Left ventricle myocardium inferior (tissue), 1 donor: ENCODE results near the gene VGLL3. TPM values are rescaled to one million over a fixed set of nuclear protein-coding genes. Genes with fewer than 3 reads are reported as not detected.

Experiments
- DNase-seq: peaks from one replicate; pipeline ENCODE4 v3.0.0-alpha.2; 2020
- H3K27ac ChIP-seq: fragments of 200-600 bp; replicated peaks from 2 replicates; pipeline ENCODE4 v1.8.0; 2021
- H3K27me3 ChIP-seq: fragments of 200-600 bp; 2 replicates; pipeline ENCODE4 v1.8.0; 2021; ENCODE audit warnings: low read depth
- H3K36me3 ChIP-seq: fragments of 200-600 bp; 2 replicates; pipeline ENCODE4 v1.8.0; 2021
- H3K4me1 ChIP-seq: fragments of 200-600 bp; 2 replicates; pipeline ENCODE4 v1.8.0; 2021
- H3K4me3 ChIP-seq: fragments of 200-600 bp; 2 replicates; pipeline ENCODE4 v1.8.0; 2021; ENCODE audit warnings: mild to moderate bottlenecking, moderate library complexity
- H3K9me3 ChIP-seq: fragments of 200-600 bp; replicated peaks from 2 replicates; pipeline ENCODE4 v1.8.0; 2021
- intact Hi-C: fragments of 100-400 bp; cut with micrococcal nuclease; formaldehyde crosslinking; loops from one replicate; pipeline ENCODE4 v1.11.0; 2022
- total RNA-seq: library from RNA; stranded (reverse); fragmentation: NEBNext Ultra II Directional; extraction: Animal tissue kit (Norgen Biotek cat#: 25700); gene quantifications from one replicate; pipeline ENCODE4 v1.2.1, GENCODE V29; 2021
- TF ChIP-seq, protein P1 (sequence below): fragments of 200-600 bp; IDR thresholded peaks from 2 replicates; pipeline ENCODE4 v1.8.0; 2021; ENCODE audit warnings: antibody characterized with exemption, mild to moderate bottlenecking, borderline replicate concordance
- donor health status: DM: no; HTN: yes; CAD: no; lungs with severe emphysema.

Gene VGLL3
- total RNA-seq, 1 donor from 2014 or later, result 4.0 TPM

DNA sequence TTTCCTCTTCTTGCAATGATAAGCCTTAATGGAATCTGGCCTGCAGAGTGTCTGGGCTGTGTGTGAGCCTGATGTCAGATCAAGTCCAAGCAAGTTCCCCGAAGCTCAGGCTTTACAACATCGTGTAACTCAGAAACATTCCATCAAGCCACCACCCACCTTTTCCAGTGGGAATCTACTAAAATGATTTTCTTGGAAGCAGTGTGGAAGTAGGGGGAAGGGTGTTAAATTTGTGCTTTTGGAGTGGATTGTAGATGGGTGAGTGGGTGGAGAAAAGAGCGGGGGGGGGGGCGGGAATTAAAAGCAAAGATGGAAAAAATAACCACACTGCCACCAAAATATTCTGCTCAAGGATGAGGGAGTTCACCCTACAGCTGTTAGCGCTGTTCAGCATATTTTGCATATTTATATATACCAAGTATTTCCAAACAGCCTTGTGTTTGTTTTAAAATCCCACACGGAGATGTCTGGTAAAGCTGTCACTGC lies 53.6 kb downstream of the VGLL3 start:
- DNase-seq, result peak; percentile 21
- H3K36me3 ChIP-seq, result no peaks in the 10 kb centered on the region
- peak overlapping the region; percentile 41 for H3K27ac ChIP-seq
- no peaks in the 10 kb centered on the region for H3K4me1 ChIP-seq
- H3K4me3 ChIP-seq, result no peak overlapping the region
- intact Hi-C loops, result no loop called here
- TF ChIP-seq, protein P1, sequence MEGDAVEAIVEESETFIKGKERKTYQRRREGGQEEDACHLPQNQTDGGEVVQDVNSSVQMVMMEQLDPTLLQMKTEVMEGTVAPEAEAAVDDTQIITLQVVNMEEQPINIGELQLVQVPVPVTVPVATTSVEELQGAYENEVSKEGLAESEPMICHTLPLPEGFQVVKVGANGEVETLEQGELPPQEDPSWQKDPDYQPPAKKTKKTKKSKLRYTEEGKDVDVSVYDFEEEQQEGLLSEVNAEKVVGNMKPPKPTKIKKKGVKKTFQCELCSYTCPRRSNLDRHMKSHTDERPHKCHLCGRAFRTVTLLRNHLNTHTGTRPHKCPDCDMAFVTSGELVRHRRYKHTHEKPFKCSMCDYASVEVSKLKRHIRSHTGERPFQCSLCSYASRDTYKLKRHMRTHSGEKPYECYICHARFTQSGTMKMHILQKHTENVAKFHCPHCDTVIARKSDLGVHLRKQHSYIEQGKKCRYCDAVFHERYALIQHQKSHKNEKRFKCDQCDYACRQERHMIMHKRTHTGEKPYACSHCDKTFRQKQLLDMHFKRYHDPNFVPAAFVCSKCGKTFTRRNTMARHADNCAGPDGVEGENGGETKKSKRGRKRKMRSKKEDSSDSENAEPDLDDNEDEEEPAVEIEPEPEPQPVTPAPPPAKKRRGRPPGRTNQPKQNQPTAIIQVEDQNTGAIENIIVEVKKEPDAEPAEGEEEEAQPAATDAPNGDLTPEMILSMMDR, result no peak
- no peaks in the 10 kb centered on the region for H3K27me3 ChIP-seq
- H3K9me3 ChIP-seq, result no peaks in the 10 kb centered on the region

DNA sequence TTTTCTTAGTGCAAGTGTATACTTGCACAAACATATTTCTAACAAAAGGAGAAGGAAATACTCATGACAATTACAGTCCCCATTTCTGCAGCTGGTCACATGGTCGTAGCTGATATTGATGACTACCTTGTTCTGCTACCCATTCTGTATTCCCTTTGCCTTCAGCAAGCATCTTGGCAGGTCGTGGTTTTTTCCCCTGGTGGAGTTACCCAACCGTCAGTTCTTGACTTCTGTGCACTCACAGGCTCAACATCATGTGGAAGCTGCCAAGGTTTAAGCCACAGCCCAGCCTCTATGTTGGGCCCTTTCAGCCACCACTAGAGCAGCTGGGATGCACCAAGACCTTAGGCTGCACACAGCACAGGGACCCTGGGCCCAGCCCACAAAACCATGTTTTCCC lies 56.1 kb downstream of the VGLL3 start:
- no peak overlapping the region for H3K4me3 ChIP-seq
- no peaks in the 10 kb centered on the region for H3K36me3 ChIP-seq
- no peaks in the 10 kb centered on the region for H3K9me3 ChIP-seq
- no peak overlapping the region for H3K27ac ChIP-seq
- intact Hi-C loops, result no loop called here
- H3K4me1 ChIP-seq, result no peaks in the 10 kb centered on the region
- TF ChIP-seq, protein P1, result no peak
- no peak for DNase-seq
- H3K27me3 ChIP-seq, result no peaks in the 10 kb centered on the region

DNA sequence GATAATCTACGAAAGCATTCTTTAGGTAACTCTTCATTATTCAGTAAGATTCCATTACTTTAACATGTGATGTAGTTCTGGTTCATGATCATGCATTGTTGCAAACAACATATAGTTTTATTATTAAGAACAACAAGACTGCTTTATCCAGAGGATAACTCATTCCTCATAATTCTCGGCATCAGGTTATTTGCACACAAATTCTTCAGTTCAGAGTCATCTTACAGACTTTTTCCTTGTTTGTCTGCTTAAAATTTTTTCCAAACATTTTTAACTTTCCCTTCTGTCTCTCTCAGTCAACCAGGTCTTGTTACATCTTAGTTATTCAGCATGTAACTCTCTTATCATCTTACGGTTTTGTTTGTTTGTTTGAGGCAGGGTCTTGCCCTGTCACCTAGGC lies 60.1 kb downstream of the VGLL3 start:
- Histone ChIP-seq H3K27ac (no peak overlapping the region), H3K4me1 (no peaks in the 10 kb centered on the region)

DNA sequence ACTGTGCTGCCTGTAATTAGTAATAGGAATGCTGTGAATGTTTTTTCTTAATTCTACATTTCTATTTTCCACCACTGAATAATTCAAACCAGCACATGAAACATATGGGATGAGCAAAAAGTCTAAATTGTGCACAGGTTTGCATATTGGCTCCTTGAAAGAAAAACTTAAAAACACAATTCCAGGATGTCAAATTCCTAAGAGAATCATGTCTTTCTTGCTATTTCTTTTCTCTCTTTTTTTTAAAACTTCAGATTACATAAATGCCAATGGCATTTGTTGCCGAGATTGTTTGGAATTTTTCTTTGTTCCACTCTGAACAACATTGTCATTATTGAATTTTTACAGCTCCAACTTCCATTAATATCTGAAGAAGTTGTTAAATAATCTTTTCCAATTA lies 60.8 kb downstream of the VGLL3 start:
- intact Hi-C loops, result no loop called here
- Histone ChIP-seq H3K27ac (no peak overlapping the region), H3K4me1 (no peaks in the 10 kb centered on the region), H3K9me3 (no peaks in the 10 kb centered on the region), H3K36me3 (no peaks in the 10 kb centered on the region), H3K27me3 (no peaks in the 10 kb centered on the region), H3K4me3 (no peak overlapping the region)
- DNase-seq, result no peak
- TF ChIP-seq, protein P1, result no peak

More for the DNA sequence above, 60.1 kb downstream of the VGLL3 start:
- Histone ChIP-seq H3K4me3 (no peak overlapping the region), H3K27me3 (no peaks in the 10 kb centered on the region), H3K36me3 (no peaks in the 10 kb centered on the region), H3K9me3 (no peaks in the 10 kb centered on the region)
- DNase-seq, result no peak
- intact Hi-C loops, result no loop called here
- TF ChIP-seq, protein P1, result no peak

DNA sequence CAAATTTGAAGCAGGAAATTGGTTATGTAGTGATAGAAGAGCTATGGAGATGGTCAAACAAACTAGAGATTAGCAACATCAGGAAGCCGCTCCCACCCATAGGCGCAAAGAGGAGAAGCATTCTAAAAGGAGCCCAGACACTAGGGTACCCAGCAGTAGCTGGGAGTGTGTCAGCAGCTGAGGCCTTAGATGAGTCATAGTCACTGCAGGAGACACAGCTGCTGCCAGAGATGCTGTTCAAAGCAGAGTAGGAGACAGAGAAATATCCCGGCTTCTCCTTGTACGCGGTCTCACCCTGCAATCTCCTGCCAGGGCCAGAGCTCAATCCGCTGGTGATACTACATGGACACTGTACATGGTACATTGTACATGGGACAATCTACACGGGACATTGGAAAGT lies 61.9 kb downstream of the VGLL3 start:
- Histone ChIP-seq H3K9me3 (no peaks in the 10 kb centered on the region), H3K4me1 (no peaks in the 10 kb centered on the region), H3K27ac (no peak overlapping the region), H3K27me3 (no peaks in the 10 kb centered on the region), H3K36me3 (no peaks in the 10 kb centered on the region), H3K4me3 (no peak overlapping the region)
- TF ChIP-seq, protein P1, result no peak
- intact Hi-C loops, result no loop called here
- DNase-seq, result no peak
